Measurements from ENCODE around the gene ROR2.
"Not testable (repeated sequence)": the region's sequence is repeated elsewhere in the genome, so short reads cannot be mapped to it uniquely, and the experiment has no call there.

The ROR2 gene

GRCh38 chr9:91541734-91542133 lies 408.3 kb downstream of the ROR2 start:
- DNase-seq, result no peak

- DNase-seq, result not testable (repeated sequence)
Measured at GRCh38 chr9:91540506-91540905, 409.5 kb downstream of the ROR2 start.

GRCh38 chr9:91536211-91536691 lies 413.8 kb downstream of the ROR2 start:
- no peak for DNase-seq

- DNase-seq, result no peak
Measured at GRCh38 chr9:91534374-91534773, 415.7 kb downstream of the ROR2 start.

- no peak for DNase-seq
Measured at GRCh38 chr9:91533382-91533781, 416.6 kb downstream of the ROR2 start.

- no peak for DNase-seq
Measured at GRCh38 chr9:91532325-91532724, 417.7 kb downstream of the ROR2 start.

- DNase-seq, result no peak
Measured at GRCh38 chr9:91530829-91531228, 419.2 kb downstream of the ROR2 start.

GRCh38 chr9:91522481-91522880 lies 427.5 kb downstream of the ROR2 start:
- DNase-seq, result no peak

GRCh38 chr9:91519520-91520277 lies 430.3 kb downstream of the ROR2 start:
- DNase-seq, result no peak

- no peak for DNase-seq
Measured at GRCh38 chr9:91518462-91518861, 431.6 kb downstream of the ROR2 start.

GRCh38 chr9:91517801-91518200 lies 432.2 kb downstream of the ROR2 start:
- no peak for DNase-seq

GRCh38 chr9:91517332-91517731 lies 432.7 kb downstream of the ROR2 start:
- not testable (repeated sequence) for DNase-seq

GRCh38 chr9:91516777-91517176 lies 433.3 kb downstream of the ROR2 start:
- DNase-seq, result no peak

- DNase-seq, result no peak
Measured at GRCh38 chr9:91516081-91516480, 433.9 kb downstream of the ROR2 start.

GRCh38 chr9:91515074-91515687 lies 434.8 kb downstream of the ROR2 start:
- DNase-seq, result no peak

All from NCI-H1694 treated with DMSO at 0.1 percent for 48 hours (cell line).